HG03064 (cell line): ENCODE results near the gene TOX4.
"Not testable (repeated sequence)": the region's sequence is repeated elsewhere in the genome, so short reads cannot be mapped to it uniquely, and the experiment has no call there.

Source experiments
- ATAC-seq: cut with Tn5 transposase; IDR thresholded peaks from one replicate; pipeline ENCODE4 v1.9.1; 2021; ENCODE audit warnings: low read depth; ENCODE audit not compliant: unreplicated experiment

The TOX4 gene

DNA sequence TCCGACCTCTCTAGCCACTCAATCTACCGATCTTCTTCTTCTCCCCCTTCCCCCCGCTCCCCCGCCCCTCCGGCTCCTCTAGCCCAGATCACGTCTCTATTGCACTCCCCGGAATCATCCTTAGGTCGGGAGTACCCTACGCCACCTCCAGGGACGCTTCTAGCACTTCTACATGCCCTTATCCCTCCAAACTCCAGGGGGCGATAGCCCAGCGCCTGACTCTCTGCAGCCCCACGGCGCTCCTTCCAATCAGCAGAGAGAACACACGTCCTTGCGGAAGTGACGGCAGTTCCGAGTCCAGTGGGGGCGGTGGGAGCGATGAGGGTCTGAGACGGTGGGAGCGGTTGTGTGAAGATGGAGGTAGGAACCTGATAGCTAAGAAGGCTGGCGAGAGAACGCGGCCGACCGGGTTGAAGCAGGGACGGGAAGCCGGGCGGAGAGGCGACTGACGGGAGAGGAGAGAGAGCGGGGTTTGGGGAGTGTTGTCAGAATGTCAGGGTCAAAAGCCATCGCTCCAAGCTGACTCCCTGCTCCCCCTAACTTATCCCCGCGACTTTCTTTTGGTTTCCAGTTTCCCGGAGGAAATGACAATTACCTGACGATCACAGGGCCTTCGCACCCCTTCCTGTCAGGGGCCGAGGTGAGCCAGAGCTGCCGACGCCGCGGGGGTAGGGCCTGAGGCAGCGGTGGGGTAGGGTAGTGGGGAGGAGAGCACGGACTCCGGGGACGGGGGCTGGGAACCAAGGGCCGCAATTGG, at the start of gene TOX4, which contains the start of gene RAB2B:
Gene TOX4, plus strand, starts transcription at position 271 of the 757 bp plus-strand sequence. Its CDS starts 84 bp downstream, at position 355.
Gene RAB2B, minus strand, starts transcription at position 35 of the 757 bp plus-strand sequence. CDS start 87 bp downstream, outside the sequence.
- ATAC-seq = peak; percentile 100

GRCh38 chr14:21428930-21429329, 48.1 kb upstream of the TOX4 start:
- no peak for ATAC-seq

- ATAC-seq = no peak
Measured at GRCh38 chr14:21431126-21431525, 45.9 kb upstream of the TOX4 start.

GRCh38 chr14:21436567-21437062, 40.4 kb upstream of the TOX4 start:
- no peak for ATAC-seq

DNA sequence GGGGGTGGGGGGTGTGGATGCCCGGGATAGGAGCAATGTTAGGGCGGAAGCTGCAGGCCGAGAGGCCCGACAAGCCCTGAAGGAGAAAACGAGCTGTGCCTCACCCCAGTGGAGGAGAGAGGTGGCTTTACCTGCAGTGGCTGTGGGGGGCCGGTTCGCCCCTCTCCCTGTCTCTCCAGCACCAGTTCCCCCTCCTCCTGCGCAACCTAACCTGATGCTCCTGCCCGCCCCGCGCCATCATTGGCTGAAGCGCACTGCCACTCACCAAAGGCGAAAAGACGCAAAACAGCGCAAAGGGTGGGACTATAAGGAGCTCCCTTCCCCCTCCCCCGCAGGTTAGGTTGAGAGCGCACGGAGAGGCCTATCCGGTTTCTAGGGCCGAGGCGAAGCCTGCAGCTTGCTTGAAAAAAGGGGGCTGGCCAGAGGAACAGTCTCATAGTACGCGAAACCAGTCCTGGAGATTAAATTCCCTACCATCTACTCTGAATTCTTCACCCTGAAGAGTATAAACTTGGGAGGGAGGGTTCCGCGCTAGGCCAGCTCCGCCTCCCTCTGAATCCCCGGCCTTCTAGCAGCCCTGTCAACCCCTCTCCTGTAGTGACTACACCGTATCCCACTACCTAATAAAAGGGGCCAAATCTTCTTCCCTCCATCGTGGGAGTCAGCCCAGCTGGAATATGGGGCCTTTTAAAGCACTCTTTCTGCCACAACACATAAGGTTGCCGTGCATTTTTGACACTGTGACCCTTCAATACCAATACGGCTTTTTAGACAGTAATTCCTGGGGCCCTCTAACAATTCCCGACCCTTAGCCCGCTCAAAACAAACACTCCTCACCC, 39.7 kb upstream of the TOX4 start:
- peak; percentile 95 for ATAC-seq

DNA sequence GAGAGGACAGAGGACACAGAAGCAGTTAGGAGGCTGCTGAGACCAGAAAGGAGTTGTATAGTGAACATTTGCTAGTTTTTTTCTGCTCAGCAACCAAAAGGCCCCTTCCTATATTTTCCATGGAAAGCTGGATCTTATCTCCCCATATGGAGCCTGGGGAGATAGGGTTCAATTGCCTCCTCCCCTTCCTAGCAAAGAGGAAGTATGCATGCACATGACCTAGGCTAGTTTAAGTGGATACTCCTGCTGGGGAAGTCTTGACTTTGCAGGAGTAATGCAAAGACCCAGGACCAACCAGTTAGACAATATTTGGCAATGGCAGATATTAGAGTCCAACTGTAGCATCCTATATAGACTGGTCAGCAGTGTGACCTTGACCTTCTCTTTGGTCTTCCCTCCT, 36.1 kb upstream of the TOX4 start:
- no peak for ATAC-seq

GRCh38 chr14:21442657-21443056, 34.3 kb upstream of the TOX4 start:
- not testable (repeated sequence) for ATAC-seq

- ATAC-seq = no peak
Measured at GRCh38 chr14:21449899-21450216, 27.1 kb upstream of the TOX4 start.

GRCh38 chr14:21454843-21455544, 22.0 kb upstream of the TOX4 start:
- ATAC-seq = no peak

- ATAC-seq = peak; percentile 24
Measured at GRCh38 chr14:21455592-21455911, 21.4 kb upstream of the TOX4 start.

DNA sequence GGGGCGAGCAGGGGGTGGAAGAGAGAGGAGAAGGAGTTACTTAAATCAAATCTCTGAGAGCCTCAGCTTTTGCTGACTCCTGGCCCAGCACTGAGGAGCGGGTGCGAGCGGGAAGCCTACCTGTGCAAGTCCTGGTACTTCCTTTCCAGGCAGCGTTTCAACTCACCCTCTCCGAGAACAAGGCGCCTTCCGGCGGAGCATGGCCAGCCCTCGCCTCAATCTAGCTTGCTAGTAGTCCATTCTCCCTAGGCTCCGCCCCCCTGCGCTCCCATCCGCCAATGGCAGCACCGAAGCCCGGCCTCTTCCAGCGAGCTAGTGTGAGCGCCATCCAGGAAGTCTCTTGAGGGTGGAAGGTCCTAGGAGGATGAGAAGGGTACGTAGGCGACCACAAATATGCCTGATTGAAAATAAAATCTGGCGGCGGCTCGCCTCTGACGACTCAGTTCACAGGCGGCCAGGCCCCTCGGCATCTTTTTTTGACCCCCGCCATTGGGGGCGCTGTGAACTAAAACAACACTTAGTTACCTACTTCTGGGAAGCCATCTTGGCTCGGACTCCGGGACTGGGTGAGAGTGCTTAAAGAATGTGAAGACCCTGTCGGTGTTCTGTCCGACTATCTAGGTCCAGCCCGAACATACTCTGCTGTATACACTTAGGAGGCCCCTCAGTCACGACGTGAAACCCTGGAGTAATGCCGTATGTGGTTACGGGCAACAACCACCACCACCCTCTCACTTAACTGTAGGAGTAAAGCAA, 20.9 kb upstream of the TOX4 start, which contains the start of gene CHD8:
Gene CHD8, minus strand, starts transcription at position 212 of the 756 bp plus-strand sequence. CDS start 24,480 bp downstream, outside the sequence.
- peak; percentile 97 for ATAC-seq

GRCh38 chr14:21467616-21468015, 9.4 kb upstream of the TOX4 start:
- ATAC-seq = no peak

DNA sequence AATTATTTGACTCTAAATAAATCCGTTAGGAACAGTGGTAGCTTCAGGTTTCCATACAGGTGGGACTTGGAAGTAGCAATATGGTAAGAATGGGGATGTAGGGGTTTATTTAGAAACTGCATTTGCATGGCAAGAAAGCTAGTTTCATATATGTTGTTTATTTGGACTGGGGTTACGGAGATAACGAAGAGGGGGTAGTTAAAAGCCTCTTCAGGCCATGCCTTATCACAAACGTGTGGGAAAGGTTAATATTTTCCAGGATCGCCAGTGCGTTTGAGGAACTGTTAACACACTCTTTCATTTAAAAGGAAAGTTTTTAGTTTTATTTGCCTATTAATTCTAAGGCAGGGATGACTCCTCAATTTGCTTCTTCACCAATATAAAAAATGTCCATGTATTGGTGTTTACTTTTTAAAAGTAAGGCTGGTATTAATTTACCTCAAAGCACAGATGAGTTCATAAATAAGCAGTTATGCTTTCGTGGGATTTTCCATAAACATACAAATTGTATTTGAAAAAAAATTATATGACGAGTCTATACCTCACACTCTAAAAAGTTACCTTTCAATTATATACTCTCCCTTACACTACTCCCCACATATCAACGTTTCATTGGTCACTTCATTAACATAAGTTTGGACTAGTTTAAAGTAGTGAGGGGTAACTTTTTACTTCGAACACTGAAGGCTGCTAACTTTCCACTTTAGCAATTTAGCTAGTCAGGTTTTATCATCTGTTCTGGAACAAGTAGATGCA, 1.1 kb upstream of the TOX4 start:
- ATAC-seq = no peak

- ATAC-seq = peak; percentile 40
Measured at GRCh38 chr14:21476523-21476924, 471 bp upstream of the TOX4 start.

- no peak for ATAC-seq
Measured at GRCh38 chr14:21486640-21487087, 9.7 kb downstream of the TOX4 start.

- no peak for ATAC-seq
Measured at GRCh38 chr14:21494902-21495762, 18.1 kb downstream of the TOX4 start.

DNA sequence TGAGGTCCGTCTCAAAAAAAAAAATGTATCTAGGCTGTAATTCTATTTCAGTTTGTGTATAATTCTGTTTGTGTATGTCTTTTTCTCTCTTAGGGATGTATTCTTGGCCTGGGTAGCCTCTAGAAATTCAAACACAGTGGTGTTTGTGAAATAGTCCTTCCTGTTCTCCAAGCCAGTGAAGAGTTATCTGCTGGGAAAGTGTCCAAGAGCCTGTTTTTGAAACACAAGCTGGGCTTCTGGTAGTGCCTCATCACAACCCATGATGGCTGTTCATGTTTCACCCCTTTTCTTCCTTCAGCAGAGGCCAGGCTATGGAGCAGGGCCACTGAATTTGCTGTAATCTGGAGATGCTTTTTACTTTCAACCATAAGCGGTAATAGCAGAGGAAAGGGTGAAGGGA, 19.5 kb downstream of the TOX4 start:
- no peak for ATAC-seq
